Gastrocnemius medialis (tissue), 4 donors: ENCODE data around the gene SFXN5.

ENCODE experiments used
- CTCF ChIP-seq, 5 experiments: fragments of 450-650 bp in 3 of 5; fragments of 200-600 bp in 2 of 5; sonication (generic) in 2 of 5; IDR thresholded peaks in 4 of 5; conservative IDR thresholded peaks in 1 of 5; 1 replicate in 4 of 5; 2 replicates in 1 of 5; pipeline ENCODE4 v1.5.1; 2016 to 2019; ENCODE audit warnings: antibody characterized with exemption in 5 of 5, mild to moderate bottlenecking in 3 of 5, moderate library complexity in 3 of 5
- POLR2A ChIP-seq, 2 donors: fragments of 450-650 bp; IDR thresholded peaks; one replicate each; pipeline ENCODE4 v1.6.1; 2017; ENCODE audit warnings: antibody characterized with exemption in 2 of 2, mild to moderate bottlenecking in 2 of 2, moderate library complexity in 2 of 2

GRCh38 chr2:73104933-73105332 is 33.4 kb upstream of the SFXN5 start:
- no peak for TF ChIP-seq CTCF (IDR thresholded peaks at IDR 0.05 in 4 of 5, conservative IDR thresholded peaks at IDR 0.05 in 1 of 5)
- no peak for TF ChIP-seq POLR2A (IDR thresholded peaks at IDR 0.05)
